Ovary (tissue), 10 donors: Measurements from ENCODE around the gene SH2D7. TPM values are rescaled to one million over a fixed set of nuclear protein-coding genes. Genes with fewer than 3 reads are reported as not detected.
A peak's percentile ranks its signal among the peaks of the same experiment; 100 is the strongest.

Experiments used
- DNase-seq, 5 donors: peaks; one replicate each; pipeline ENCODE4 v3.0.0-alpha.2; 2019 to 2020
- H3K27ac ChIP-seq, 2 donors: fragments of 200-600 bp; one replicate each; pipeline versions ENCODE4 v1.5.1 to v1.8.0; 2019 to 2022
- H3K27me3 ChIP-seq: fragments of 200-600 bp; one replicate; pipeline ENCODE4 v1.8.0; 2022
- H3K36me3 ChIP-seq: fragments of 200-600 bp; sonication (generic); one replicate; pipeline ENCODE4 v1.5.1; 2019
- H3K4me1 ChIP-seq: one replicate; pipeline ENCODE4 v1.8.1; 2013; ENCODE audit warnings: mild to moderate bottlenecking, moderate library complexity; ENCODE audit not compliant: insufficient read depth
- H3K4me3 ChIP-seq: fragments of 200-600 bp; sonication (generic); one replicate; pipeline ENCODE4 v1.5.1; 2017
- H3K9me3 ChIP-seq, 2 donors: fragments of 200-600 bp in 1 of 2; sonication (generic) in 1 of 2; one replicate each; pipeline versions ENCODE4 v1.5.1 to v1.8.1; 2013 to 2019; ENCODE audit warnings: mild to moderate bottlenecking in 1 of 2, moderate library complexity in 1 of 2
- CTCF ChIP-seq, 3 donors: fragments of 450-650 bp in 2 of 3; fragments of 200-600 bp in 1 of 3; IDR thresholded peaks; one replicate each; pipeline versions ENCODE4 v1.5.1 to v1.8.0; 2016 to 2022; ENCODE audit warnings: antibody characterized with exemption in 3 of 3, mild to moderate bottlenecking in 1 of 3
- EP300 ChIP-seq: sonication (generic); formaldehyde crosslinking; IDR thresholded peaks from one replicate; pipeline ENCODE4 v1.6.1; 2017; ENCODE audit warnings: antibody characterized with exemption
- POLR2A ChIP-seq: fragments of 450-650 bp; IDR thresholded peaks from one replicate; pipeline ENCODE4 v1.6.1; 2017; ENCODE audit warnings: antibody characterized with exemption, mild to moderate bottlenecking, moderate library complexity
- WGBS, 3 donors: extraction: QIAGEN DNeasy Blood & Tissue Kit in 1 of 3; methylation state at CpG; one replicate each; pipeline versions ENCODE4 v1.1.5 to v1.1.7; 2013 to 2017; 5-methylcytosine and 5-hydroxymethylcytosine counted together
- intact Hi-C, 4 donors: fragments of 100-400 bp; cut with DNase I; formaldehyde crosslinking; loops; one replicate each; pipeline versions ENCODE4 v1.11.0 to v1.15.1; 2022 to 2023
- long read RNA-seq, 3 donors: library from polyadenylated mRNA in 2 of 3; unstranded in 2 of 3; transcript quantifications; one replicate each; pipeline ENCODE4 v2.0.0 and lab custom pipeline, GENCODE V29; 2021 to 2026
- polyA plus RNA-seq, 2 donors: library from polyadenylated mRNA; stranded (reverse); fragments of 200-250 nt in 1 of 2; fragments of 350-450 nt in 1 of 2; fragmentation: Illumina TruSeq in 1 of 2; extraction: RNeasy Lipid Tissue Mini Kit (QIAGEN cat#74804) in 1 of 2; gene quantifications; one replicate each; pipeline ENCODE4 v1.2.3, GENCODE V29; 2013 to 2014
- total RNA-seq, 7 donors: library from RNA; depleted of rRNA in 2 of 7; stranded (reverse); fragments of >200 nt in 2 of 7; fragmentation: NEBNext Ultra II Directional in 3 of 7; extraction: Animal tissue kit (Norgen Biotek cat#: 25700) in 3 of 7; gene quantifications; one replicate each; pipeline versions ENCODE4 v1.1.0 to v1.2.4, GENCODE V29; 2016 to 2023
- donor health status: DM: no; HTN: no; CAD: no; lungs with moderate emphysema.
- donor health status: DM: no; HTN: no; CAD: no.
- donor health status: Bipolar disorder and iron deficiency.
- donor health status: DM: yes; HTN: yes; CAD: no.
- donor health status: DM: no; HTN: no; CAD: no.
- donor health status: DM: yes; HTN: yes; CAD: no.

The SH2D7 gene
- total RNA-seq: not detected
- polyA plus RNA-seq: not detected
- long read RNA-seq, donor 1, partial matches to known transcripts: 0 of 1 reads
- long read RNA-seq, donor 1, other reads (novel, unspliced or antisense): 1 of 1 reads
- long read RNA-seq, donor 2: 0 reads
- long read RNA-seq, donor 3: 0 reads

GRCh38 chr15:78092261-78093041 is at the start of gene SH2D7:
Gene SH2D7 (plus strand): TSS chr15:78092561. CDS start chr15:78092585, 24 bp downstream.
- Histone ChIP-seq H3K27me3 (no peaks in the 10 kb centered on the region), H3K9me3 (no peaks in the 10 kb centered on the region), H3K4me1 (peaks cover 9% of the 10 kb centered on the region), H3K27ac (peak within 1 kb of the TSS in 1 of 2 donors; percentile 23), H3K4me3 (no peak within 1 kb of the TSS), H3K36me3 (no peaks in the 10 kb centered on the region)
- intact Hi-C loops: no loop called here
- TF ChIP-seq EP300 (no peak), CTCF (IDR thresholded peaks at IDR 0.05) (no peak)
- WGBS, 3 donors: 77 to 84% (median 80%) methylated on average over 9 to 11 of the region's 11 CpGs
- no peak for DNase-seq

GRCh38 chr15:78044407-78045155 is 47.8 kb upstream of the SH2D7 start:
- peaks cover 8% of the 10 kb centered on the region for H3K4me1 ChIP-seq
- intact Hi-C loops: no loop called here
- no peak for DNase-seq
- WGBS, 3 donors: 67 to 73% (median 73%) methylated on average over 5 of the region's 5 CpGs
- no peaks in the 10 kb centered on the region for H3K36me3 ChIP-seq
- no peak overlapping the region for H3K27ac ChIP-seq
- H3K9me3 ChIP-seq: no peaks in the 10 kb centered on the region
- no peaks in the 10 kb centered on the region for H3K27me3 ChIP-seq
- no peak overlapping the region for H3K4me3 ChIP-seq
- no peak for TF ChIP-seq POLR2A
- TF ChIP-seq EP300: no peak
- TF ChIP-seq CTCF (IDR thresholded peaks at IDR 0.05): no peak

GRCh38 chr15:78045189-78045588 is 47.2 kb upstream of the SH2D7 start:
- TF ChIP-seq CTCF (IDR thresholded peaks at IDR 0.05) (no peak), POLR2A (no peak), EP300 (no peak)
- Histone ChIP-seq H3K4me1 (peaks cover 14% of the 10 kb centered on the region), H3K36me3 (no peaks in the 10 kb centered on the region), H3K27me3 (no peaks in the 10 kb centered on the region), H3K9me3 (no peaks in the 10 kb centered on the region), H3K27ac (no peak overlapping the region), H3K4me3 (no peak overlapping the region)
- no peak for DNase-seq
- 77 to 82% (median 80%) methylated on average over 1 of the region's 1 CpG for WGBS, 3 donors
- intact Hi-C loops: no loop called here

GRCh38 chr15:78046796-78047341 is 45.5 kb upstream of the SH2D7 start:
- Histone ChIP-seq H3K9me3 (no peaks in the 10 kb centered on the region), H3K36me3 (no peaks in the 10 kb centered on the region), H3K4me3 (no peak overlapping the region), H3K27ac (no peak overlapping the region), H3K4me1 (peaks cover 14% of the 10 kb centered on the region), H3K27me3 (no peaks in the 10 kb centered on the region)
- intact Hi-C loops: no loop called here
- 89 to 91% (median 90%) methylated on average over 5 of the region's 5 CpGs for WGBS, 3 donors
- TF ChIP-seq POLR2A: no peak
- no peak for TF ChIP-seq CTCF (IDR thresholded peaks at IDR 0.05)
- TF ChIP-seq EP300: no peak
- no peak for DNase-seq
